Natural killer cell treated with Interleukin-12 subunit alpha and Interleukin-12 subunit beta and Interleukin-15 and Interleukin-18, amount 100 ng/mL, for 72 hours (primary cell): Measurements from ENCODE around the gene UROC1. TPM values are rescaled to one million over a fixed set of nuclear protein-coding genes. Genes with fewer than 3 reads are reported as not detected.

Experiments used
- ATAC-seq, 2 donors: fragments of 150-1000 bp; cut with Tn5 transposase in 1 of 2; sonication (Bioruptor Pico), chemical (Tn5 transposase) in 1 of 2; 2 replicates each; pipeline ENCODE4 v1.10.0; 2021
- DNase-seq: peaks from one replicate; pipeline ENCODE4 v3.0.0; 2022; ENCODE audit warnings: low spot score
- H3K27ac Mint-ChIP-seq, 2 donors: 1 replicate in 1 of 2; 2 replicates in 1 of 2; pipeline ENCODE4 v1.8.0; 2022; ENCODE audit warnings: mixed read lengths in 2 of 2, mild to moderate bottlenecking in 1 of 2, moderate library complexity in 1 of 2
- H3K27me3 Mint-ChIP-seq, 2 donors: 1 replicate in 1 of 2; 2 replicates in 1 of 2; pipeline ENCODE4 v1.8.0; 2022; ENCODE audit warnings: mixed read lengths in 2 of 2
- H3K36me3 Mint-ChIP-seq: one replicate; pipeline ENCODE4 v1.8.0; 2022; ENCODE audit warnings: mixed read lengths
- H3K4me1 Mint-ChIP-seq, 2 donors: 1 replicate in 1 of 2; 2 replicates in 1 of 2; pipeline ENCODE4 v1.8.0; 2022; ENCODE audit warnings: low read depth in 2 of 2, mixed read lengths in 2 of 2, mild to moderate bottlenecking in 1 of 2
- H3K4me3 Mint-ChIP-seq: one replicate; pipeline ENCODE4 v1.8.0; 2022; ENCODE audit warnings: mixed read lengths
- H3K9me3 Mint-ChIP-seq: 2 replicates; pipeline ENCODE4 v1.8.0; 2022; ENCODE audit warnings: mixed read lengths
- total RNA-seq, 2 donors: library from RNA; stranded (reverse); gene quantifications; one replicate each; pipeline ENCODE4 v1.2.3, GENCODE V29; 2022

The UROC1 gene
- total RNA-seq, 2 donors from 2014 or later = not detected

DNA sequence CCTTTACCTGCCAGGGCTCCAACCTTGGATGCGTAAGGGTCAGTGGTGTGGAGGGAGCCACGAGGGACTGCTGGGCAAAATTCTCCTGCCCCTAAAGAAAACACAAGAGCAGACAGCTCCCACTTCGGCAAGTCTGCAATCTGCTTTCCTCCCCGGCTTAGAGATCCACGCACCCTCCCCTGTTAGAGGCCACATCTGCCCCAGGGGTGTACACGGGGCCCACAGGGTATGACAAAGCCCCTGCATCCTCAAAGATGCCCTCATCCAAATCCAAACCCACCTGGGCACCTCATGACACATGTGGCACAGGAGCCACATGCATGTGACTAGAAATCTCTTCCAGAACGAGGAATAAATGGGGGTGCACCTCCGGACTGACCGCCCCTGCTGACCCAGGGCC, 67.4 kb downstream of the UROC1 start:
- no peak for DNase-seq
- ATAC-seq = no peak
- Mint-ChIP-seq H3K27me3 (no peaks in the 10 kb centered on the region), H3K36me3 (peaks cover 18% of the 10 kb centered on the region), H3K9me3 (no peaks in the 10 kb centered on the region), H3K27ac (no peak overlapping the region), H3K4me3 (no peak overlapping the region), H3K4me1 (peaks cover 0 to 12% of the 10 kb centered on the region in 2 donors)

DNA sequence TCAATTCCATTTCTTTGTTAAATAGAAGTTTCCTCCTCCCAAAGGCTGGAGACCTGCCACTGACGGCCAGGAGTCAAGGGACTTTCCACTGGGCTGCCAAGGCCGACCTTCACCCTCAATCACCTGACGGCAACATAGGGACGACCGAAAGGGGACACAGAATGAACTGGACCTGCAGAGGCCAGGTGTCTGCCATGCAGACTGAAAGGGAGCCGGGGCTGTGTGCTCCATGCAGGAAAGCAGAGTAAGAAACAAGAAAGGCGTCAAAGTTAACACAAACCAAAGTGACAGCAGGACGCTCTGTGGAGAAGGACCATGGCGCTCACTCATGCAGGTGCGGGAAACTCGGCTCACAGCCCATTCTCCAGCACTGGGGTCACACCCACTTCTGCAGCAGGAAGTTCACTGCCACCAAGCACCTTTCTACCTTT, 67.9 kb downstream of the UROC1 start:
- no peak for DNase-seq
- Mint-ChIP-seq H3K27ac (no peak overlapping the region), H3K27me3 (no peaks in the 10 kb centered on the region), H3K9me3 (no peaks in the 10 kb centered on the region), H3K4me3 (no peak overlapping the region), H3K36me3 (peaks cover 17% of the 10 kb centered on the region), H3K4me1 (peaks cover 0 to 11% of the 10 kb centered on the region in 2 donors)
- no peak for ATAC-seq

DNA sequence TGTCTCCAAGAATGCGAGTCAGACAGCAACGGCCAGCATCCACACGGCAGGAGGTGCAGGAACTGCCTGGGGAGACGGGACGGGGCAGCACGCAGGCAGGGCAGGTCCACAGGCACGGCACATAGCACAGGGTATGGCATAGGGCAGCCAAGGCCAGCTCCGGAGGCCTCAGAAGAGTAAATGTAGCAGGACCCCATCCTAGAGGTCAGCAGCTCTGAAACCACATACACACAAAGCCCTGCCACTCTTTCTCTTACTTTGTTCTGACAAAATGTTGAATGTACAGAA, 68.7 kb downstream of the UROC1 start:
- Mint-ChIP-seq H3K4me3 (no peak overlapping the region), H3K27ac (no peak overlapping the region), H3K36me3 (peaks cover 13% of the 10 kb centered on the region), H3K27me3 (no peaks in the 10 kb centered on the region), H3K4me1 (peaks cover 0 to 8% of the 10 kb centered on the region in 2 donors), H3K9me3 (no peaks in the 10 kb centered on the region)
- ATAC-seq (no peak), DNase-seq (no peak)

DNA sequence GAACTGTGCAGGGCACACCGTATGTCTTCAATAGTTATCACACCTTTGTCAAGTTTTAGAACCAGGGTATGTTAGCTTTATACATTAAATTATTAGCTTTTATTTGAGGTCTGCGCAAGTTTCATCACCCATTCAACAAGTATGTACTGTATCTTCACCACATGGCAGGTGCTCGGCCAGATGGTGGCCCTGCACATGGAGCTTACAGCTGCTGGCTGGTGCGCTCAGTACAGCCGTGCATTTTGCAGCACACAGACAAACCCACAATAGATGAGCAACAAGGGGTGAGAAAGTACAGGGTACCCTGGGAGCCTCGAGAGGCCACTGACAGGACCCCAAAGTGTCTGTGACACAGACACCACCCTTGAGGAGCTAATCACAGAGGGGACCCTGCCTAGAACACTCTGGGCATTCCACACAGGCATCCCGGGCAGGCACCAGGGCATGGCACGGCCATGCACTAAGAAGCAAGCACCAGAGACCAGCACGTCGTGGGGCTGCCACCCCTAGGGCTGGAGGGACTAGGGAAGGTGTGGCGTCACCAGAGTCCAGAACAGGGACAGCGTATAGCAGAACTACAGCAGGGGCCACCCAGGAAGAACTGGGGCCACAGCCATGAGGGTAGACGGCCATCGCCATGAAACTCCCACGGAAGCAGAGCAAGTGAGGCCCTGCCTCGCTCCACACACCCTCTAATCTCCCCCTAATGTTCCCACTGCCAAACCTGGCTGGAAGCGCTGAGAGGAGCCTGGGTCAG, 69.3 kb downstream of the UROC1 start:
- H3K4me3 Mint-ChIP-seq = no peak overlapping the region
- no peak for DNase-seq
- no peak overlapping the region for H3K27ac Mint-ChIP-seq
- H3K4me1 Mint-ChIP-seq = peaks cover 0 to 8% of the 10 kb centered on the region in 2 donors
- H3K9me3 Mint-ChIP-seq = no peaks in the 10 kb centered on the region
- H3K27me3 Mint-ChIP-seq = no peaks in the 10 kb centered on the region
- H3K36me3 Mint-ChIP-seq = peaks cover 13% of the 10 kb centered on the region
- no peak for ATAC-seq

DNA sequence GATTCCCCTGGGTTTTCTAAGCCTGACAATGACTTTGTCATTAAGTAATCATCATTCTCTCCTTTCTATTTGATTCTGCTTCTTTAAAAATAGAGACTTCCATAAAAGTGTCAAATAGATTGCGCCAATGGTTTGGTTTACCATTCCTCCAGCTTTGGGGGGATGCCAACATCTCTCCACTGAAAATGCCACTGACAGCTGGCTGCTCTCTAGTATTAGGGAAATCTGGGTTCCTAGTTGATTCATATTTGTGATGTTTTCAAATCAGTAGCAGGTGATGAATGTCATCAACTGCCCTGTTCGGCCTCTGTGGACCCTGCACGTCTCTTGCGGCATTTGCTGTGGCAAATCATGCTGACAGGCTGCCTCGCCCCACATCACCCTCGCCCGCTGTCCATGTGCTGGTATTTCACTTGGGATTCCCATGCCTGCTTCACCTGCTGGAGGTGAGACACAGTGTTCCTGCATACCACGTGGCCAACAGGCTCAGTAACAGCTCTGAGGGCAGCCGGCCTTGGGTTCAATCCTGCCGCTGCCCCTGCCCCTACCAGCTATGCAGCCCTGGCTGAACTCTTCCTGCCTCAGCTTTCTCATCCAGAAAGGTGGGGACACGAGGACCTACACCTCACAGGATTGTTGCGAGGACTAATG, 70.0 kb downstream of the UROC1 start:
- Mint-ChIP-seq H3K9me3 (no peaks in the 10 kb centered on the region), H3K36me3 (peaks cover 13% of the 10 kb centered on the region), H3K4me3 (no peak overlapping the region), H3K27ac (no peak overlapping the region), H3K27me3 (no peaks in the 10 kb centered on the region), H3K4me1 (peaks cover 0 to 8% of the 10 kb centered on the region in 2 donors)
- DNase-seq = no peak
- ATAC-seq = no peak

DNA sequence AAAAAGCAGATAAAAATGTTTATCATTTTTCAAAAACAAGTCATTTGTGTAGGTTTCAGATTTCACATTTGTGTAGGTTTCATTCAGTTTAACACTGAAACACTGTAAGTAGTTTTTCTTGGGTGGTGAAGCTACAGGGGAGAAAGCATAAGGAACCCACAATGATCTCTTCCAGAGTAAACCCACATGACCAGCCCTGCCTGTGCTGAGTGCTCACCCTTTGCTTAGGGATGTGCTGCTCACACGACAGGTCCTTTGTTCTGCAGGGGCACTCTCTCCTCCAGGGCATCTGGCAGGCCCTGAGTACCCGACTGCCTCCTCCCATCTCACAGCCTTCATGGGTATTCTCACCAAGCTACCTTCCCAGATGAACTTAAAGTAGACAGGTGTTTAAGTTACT, 70.8 kb downstream of the UROC1 start:
- DNase-seq (no peak), ATAC-seq (no peak)
- no peaks in the 10 kb centered on the region for H3K9me3 Mint-ChIP-seq
- H3K4me3 Mint-ChIP-seq = no peak overlapping the region
- peaks cover 0 to 8% of the 10 kb centered on the region in 2 donors for H3K4me1 Mint-ChIP-seq
- no peaks in the 10 kb centered on the region for H3K27me3 Mint-ChIP-seq
- H3K27ac Mint-ChIP-seq = no peak overlapping the region
- peaks cover 8% of the 10 kb centered on the region for H3K36me3 Mint-ChIP-seq

DNA sequence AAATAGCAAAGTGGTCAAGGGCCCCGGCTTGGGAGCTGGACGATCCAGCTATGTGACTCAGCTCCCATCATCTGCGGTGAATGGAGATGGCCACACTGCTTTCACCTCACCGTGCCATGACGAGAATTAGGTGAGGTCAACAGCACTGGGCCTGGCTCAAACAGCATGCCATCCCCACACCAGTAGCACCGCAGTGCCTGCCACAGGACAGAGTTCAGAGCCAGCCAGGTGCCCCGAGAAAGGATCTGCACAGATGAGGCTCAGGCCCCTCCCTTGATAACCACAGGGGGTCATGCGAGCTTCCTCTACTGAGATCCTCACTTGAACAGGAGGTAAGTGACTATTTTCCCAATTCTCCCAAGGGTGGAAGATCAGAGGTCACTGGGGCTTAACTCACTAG, 71.3 kb downstream of the UROC1 start:
- Mint-ChIP-seq H3K9me3 (no peaks in the 10 kb centered on the region), H3K4me1 (peaks cover 0 to 4% of the 10 kb centered on the region in 2 donors), H3K4me3 (no peak overlapping the region), H3K36me3 (peaks cover 4% of the 10 kb centered on the region), H3K27ac (no peak overlapping the region), H3K27me3 (no peaks in the 10 kb centered on the region)
- DNase-seq = no peak
- ATAC-seq = peak in 1 of 2 donors; percentile 34

DNA sequence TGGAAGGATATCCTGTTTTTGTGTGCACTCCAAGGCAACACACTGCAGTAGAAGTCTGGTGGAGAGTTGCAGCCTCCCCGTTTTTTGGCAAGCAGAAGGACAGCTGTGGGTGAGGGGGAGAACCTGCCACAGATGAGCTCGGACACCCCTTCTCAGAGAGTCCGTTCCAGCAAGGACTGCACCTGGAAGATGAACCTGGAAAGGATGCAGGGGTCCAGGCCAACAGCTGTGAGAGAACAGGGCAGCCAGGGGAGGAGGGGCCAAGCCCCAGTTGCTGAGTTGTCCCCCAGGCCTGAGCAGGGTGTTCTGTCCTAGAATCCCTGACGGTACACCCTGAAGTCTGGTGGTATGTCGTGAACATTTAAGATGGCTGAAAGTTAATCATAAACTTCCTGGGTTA, 72.1 kb downstream of the UROC1 start:
- Mint-ChIP-seq H3K27ac (no peak overlapping the region), H3K4me3 (no peak overlapping the region), H3K4me1 (no peaks in the 10 kb centered on the region), H3K9me3 (no peaks in the 10 kb centered on the region), H3K36me3 (no peaks in the 10 kb centered on the region), H3K27me3 (no peaks in the 10 kb centered on the region)
- ATAC-seq (no peak), DNase-seq (no peak)

DNA sequence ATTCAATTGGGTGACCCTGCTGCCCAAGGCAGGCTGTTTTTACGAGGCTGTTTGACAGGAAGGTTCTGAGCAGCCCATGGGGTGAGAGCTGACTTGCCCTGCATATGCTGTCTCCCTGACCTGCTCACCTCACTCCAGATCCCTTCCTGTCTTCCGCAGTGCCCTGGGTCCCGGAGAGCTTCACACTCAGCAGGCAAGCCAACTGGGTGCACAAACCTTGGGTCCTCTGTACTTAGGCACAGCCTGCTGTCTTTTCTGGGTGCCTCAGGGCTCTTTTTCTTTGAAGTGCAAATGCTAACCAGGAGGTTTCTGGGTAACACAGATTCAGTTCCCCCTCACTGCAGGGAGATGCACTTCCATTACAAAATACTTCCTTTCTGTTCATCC, 74.7 kb downstream of the UROC1 start:
- Mint-ChIP-seq H3K9me3 (no peaks in the 10 kb centered on the region), H3K27ac (no peak overlapping the region), H3K4me3 (no peak overlapping the region), H3K4me1 (no peaks in the 10 kb centered on the region), H3K27me3 (no peaks in the 10 kb centered on the region), H3K36me3 (no peaks in the 10 kb centered on the region)
- ATAC-seq = no peak
- no peak for DNase-seq

DNA sequence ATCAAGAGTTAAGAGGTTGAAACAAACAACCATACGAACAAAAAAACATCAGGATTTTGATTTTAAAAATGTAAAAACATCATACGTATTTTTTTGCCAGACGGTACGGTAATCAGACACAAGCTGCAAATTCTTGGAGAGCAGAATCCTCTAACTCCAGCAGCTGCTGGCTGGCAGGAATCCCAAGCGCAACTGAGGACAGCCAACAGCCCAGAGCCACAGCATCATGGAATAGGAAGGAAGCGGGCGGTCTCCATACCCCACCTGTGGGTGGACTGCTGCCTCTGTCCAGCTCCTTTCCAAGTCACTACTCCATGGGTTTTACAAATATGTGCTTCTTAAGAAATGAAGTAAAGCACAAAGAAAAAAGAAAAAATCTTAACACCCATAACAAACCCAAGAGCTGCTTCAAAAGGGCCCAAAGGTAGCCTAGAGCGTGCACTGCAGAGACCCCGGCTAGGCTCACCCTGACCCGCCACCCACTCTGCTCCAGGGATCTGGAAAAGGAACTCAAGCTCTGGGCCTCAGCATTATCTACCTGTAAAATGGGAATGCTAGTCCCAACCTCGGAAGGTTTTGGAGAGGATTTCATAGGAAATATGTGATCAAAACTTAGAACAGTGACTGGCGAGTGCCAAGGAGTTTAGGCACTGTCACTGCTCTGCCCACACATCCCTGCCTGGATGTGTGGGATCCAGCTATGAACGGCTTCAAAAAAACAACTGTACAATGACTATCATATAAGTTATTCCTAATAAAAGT, 75.3 kb downstream of the UROC1 start:
- H3K36me3 Mint-ChIP-seq = peaks cover 5% of the 10 kb centered on the region

DNA sequence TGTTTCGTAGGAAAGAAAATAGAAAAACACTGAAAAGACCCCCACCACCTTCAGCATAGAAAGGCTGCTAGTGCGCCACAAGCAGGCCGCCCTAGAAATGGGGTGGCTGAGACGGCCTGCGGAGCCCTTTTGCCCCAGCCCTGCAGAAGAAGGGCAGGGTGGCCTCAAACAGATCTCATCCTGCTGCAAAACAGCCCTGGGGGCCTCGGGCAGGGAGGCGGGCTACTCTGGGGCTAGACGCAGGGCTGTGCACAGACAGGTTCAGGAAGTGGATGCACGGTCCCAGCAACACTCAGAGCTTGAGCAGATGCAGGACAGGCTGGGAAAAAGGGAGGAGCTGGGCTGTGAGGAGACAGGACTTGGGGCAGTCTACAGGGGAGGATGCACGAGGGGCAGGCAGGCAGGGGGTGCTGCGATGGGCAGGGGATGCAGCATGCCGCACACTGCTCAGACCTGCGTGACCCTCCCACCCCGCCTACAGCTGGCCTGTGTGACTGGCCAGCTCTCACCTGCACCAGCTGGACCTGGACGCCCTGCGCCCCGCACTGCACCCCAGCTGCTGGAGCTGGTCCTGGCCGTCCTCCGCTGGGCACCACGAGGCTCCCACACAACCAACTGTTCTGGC, 76.2 kb downstream of the UROC1 start:
- H3K27me3 Mint-ChIP-seq = no peaks in the 10 kb centered on the region
- H3K36me3 Mint-ChIP-seq = peaks cover 6% of the 10 kb centered on the region
- H3K4me1 Mint-ChIP-seq = no peaks in the 10 kb centered on the region
- no peak overlapping the region for H3K4me3 Mint-ChIP-seq
- ATAC-seq (peak in 1 of 2 donors; percentile 11), DNase-seq (no peak)
- H3K9me3 Mint-ChIP-seq = no peaks in the 10 kb centered on the region
- peak overlapping the region in 1 of 2 donors; percentile 23 for H3K27ac Mint-ChIP-seq

More for the DNA sequence above, 75.3 kb downstream of the UROC1 start:
- Mint-ChIP-seq H3K27me3 (no peaks in the 10 kb centered on the region), H3K4me3 (no peak overlapping the region), H3K27ac (no peak overlapping the region), H3K9me3 (no peaks in the 10 kb centered on the region), H3K4me1 (no peaks in the 10 kb centered on the region)
- DNase-seq (no peak), ATAC-seq (no peak)

DNA sequence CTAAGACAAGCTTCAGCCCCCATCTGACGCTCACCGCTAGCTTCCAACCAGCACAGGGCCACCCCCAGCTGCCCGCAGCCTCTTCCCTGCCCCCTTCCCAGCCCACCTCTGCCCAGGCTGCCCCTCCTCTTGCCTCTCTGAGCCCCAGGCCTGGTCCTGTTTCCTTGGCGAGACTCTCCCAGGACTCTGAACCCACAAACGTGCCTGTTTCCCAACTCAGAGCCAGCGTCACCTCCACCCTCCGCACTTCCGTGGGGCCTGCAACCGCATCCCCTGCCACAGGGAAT, 76.9 kb downstream of the UROC1 start:
- DNase-seq = no peak
- Mint-ChIP-seq H3K27ac (peak overlapping the region in 1 of 2 donors; percentile 23), H3K4me3 (no peak overlapping the region), H3K27me3 (no peaks in the 10 kb centered on the region), H3K36me3 (peaks cover 6% of the 10 kb centered on the region), H3K9me3 (no peaks in the 10 kb centered on the region), H3K4me1 (no peaks in the 10 kb centered on the region)
- no peak for ATAC-seq

DNA sequence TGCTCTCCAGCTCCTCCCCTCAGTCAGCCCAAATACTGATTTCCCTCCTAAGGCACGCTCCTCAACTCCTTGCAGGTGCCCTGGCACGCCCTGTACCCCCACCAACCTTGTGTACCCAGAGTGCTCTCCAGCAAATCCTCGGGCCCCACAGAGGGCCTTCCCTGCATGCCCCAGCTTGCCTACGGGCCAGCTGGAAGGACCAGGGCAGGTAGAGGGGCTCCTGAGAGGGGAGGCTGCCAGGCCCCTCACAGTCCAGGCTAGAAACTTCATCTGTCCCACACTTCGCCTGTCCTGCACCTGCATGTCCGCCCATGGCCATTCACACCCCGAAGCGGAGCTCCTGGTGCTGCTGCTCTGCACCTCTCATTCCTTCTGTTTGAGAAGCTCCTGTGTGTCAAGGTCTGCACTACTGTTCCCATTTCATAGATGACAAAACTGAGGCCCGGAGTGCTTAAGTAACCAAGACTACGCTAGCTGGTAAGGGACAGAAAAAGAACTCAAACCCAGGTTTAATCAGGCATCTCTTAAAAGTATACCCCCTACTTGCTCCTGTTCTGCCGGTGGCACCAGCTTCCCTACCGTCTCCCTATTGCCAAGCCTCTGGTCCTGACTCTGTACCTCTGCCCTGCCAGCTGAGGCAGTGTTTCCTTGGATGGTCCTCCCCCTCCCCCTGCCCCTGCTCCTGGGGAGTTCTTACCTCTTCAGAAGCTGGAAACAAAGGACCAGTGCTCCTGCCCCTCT, 77.4 kb downstream of the UROC1 start:
- DNase-seq (no peak), ATAC-seq (no peak)
- Mint-ChIP-seq H3K4me1 (no peaks in the 10 kb centered on the region), H3K27me3 (no peaks in the 10 kb centered on the region), H3K36me3 (peaks cover 6% of the 10 kb centered on the region), H3K27ac (no peak overlapping the region), H3K4me3 (no peak overlapping the region), H3K9me3 (no peaks in the 10 kb centered on the region)
